ENCODE results near the gene ROCK2. TPM values are rescaled to one million over a fixed set of nuclear protein-coding genes. Genes with fewer than 3 reads are reported as not detected.

The ROCK2 gene
- total RNA-seq, 1 experiment from 2014 or later, result 64.4 TPM

GRCh38 chr2:11346023-11346482 lies 1.6 kb upstream of the ROCK2 start:
- Mint-ChIP-seq H3K4me3 (ENCODE audit: unreplicated experiment) (no peak overlapping the region), H3K27ac (ENCODE audit: unreplicated experiment) (peak overlapping the region; percentile 99)
- intact Hi-C loops (cut with micrococcal nuclease; ENCODE audit: unreplicated experiment), result loop anchor here (10.0 kb wide), 1 partner anchor 191 kb away; the partner anchor contains the start of gene SLC66A3

GRCh38 chr2:11344956-11345677 lies 681 bp upstream of the ROCK2 start:
- Histone ChIP-seq H3K36me3 (ENCODE audit: control insufficient read depth, insufficient read depth, low read length) (no peaks in the 10 kb centered on the region), H3K4me1 (peaks cover 22% of the 10 kb centered on the region), H3K4me3 (ENCODE audit: low read depth, low read length) (peak overlapping the region; percentile 82), H3K9me3 (no peaks in the 10 kb centered on the region), H3K27me3 (replicated peaks; ENCODE audit: control insufficient read depth, insufficient read depth, low read length) (no peaks in the 10 kb centered on the region)
- DNase-seq, result peak; percentile 72 to 82
- BruUV-seq (replicated peaks), result TSS peak; percentile 86
- ChIA-PET POLR2A (interaction anchor here (0.6 to 2.2 kb wide), 11 partner anchors 10 to 86 kb away, joined by 3 to 12 read pairs (median 3); no protein-coding TSS in a partner anchor), CTCF (interaction anchor here (0.8 to 2.3 kb wide), 7 partner anchors 10 to 190 kb away, joined by 3 to 10 read pairs (median 6); partner anchors contain the start of gene SLC66A3)
- H3K27ac Mint-ChIP-seq (ENCODE audit: unreplicated experiment), result peak overlapping the region; percentile 99
- peak overlapping the region; percentile 90 for H3K4me3 Mint-ChIP-seq (ENCODE audit: unreplicated experiment)
- H3K27me3 Mint-ChIP-seq (ENCODE audit: insufficient read depth, unreplicated experiment), result no peaks in the 10 kb centered on the region
- H3K36me3 Mint-ChIP-seq (ENCODE audit: insufficient read depth, unreplicated experiment), result peaks cover 12% of the 10 kb centered on the region
- H3K9me3 Mint-ChIP-seq (ENCODE audit: unreplicated experiment), result no peaks in the 10 kb centered on the region
- intact Hi-C loops (cut with micrococcal nuclease; ENCODE audit: unreplicated experiment), result loop anchor here (1.0 to 10.0 kb wide), 5 partner anchors 12 to 190 kb away; partner anchors contain the start of gene SLC66A3
- no peak for TF ChIP-seq CTCF (IDR thresholded peaks at IDR 0.05; ENCODE audit: insufficient read depth in 1 of 2, low read depth in 1 of 2, low read length in 1 of 2, severe bottlenecking in 1 of 2, unreplicated experiment in 1 of 2)
- no peaks in the 10 kb centered on the region for H3K4me1 Mint-ChIP-seq (ENCODE audit: low read depth, unreplicated experiment)

More at GRCh38 chr2:11346023-11346482, 1.6 kb upstream of the ROCK2 start:
- no peak for DNase-seq
- peaks cover 12% of the 10 kb centered on the region for H3K36me3 Mint-ChIP-seq (ENCODE audit: insufficient read depth, unreplicated experiment)
- Histone ChIP-seq H3K36me3 (ENCODE audit: control insufficient read depth, insufficient read depth, low read length) (no peaks in the 10 kb centered on the region), H3K4me3 (ENCODE audit: low read depth, low read length) (no peak overlapping the region; the same call in 1 of the 2 replicates), H3K27me3 (replicated peaks; ENCODE audit: control insufficient read depth, insufficient read depth, low read length) (no peaks in the 10 kb centered on the region), H3K4me1 (peaks cover 14% of the 10 kb centered on the region), H3K9me3 (no peaks in the 10 kb centered on the region)
- ChIA-PET POLR2A (interaction anchor here (1.1 to 1.3 kb wide), 2 partner anchors 12 to 46 kb away, joined by 3 to 12 read pairs; no protein-coding TSS in a partner anchor), CTCF (interaction anchor here (0.5 to 2.3 kb wide), 4 partner anchors 9 to 130 kb away, joined by 3 to 10 read pairs (median 8); no protein-coding TSS in a partner anchor)
- H3K27me3 Mint-ChIP-seq (ENCODE audit: insufficient read depth, unreplicated experiment), result no peaks in the 10 kb centered on the region
- no peaks in the 10 kb centered on the region for H3K9me3 Mint-ChIP-seq (ENCODE audit: unreplicated experiment)
- no TSS peak for BruUV-seq (replicated peaks)
- H3K4me1 Mint-ChIP-seq (ENCODE audit: low read depth, unreplicated experiment), result no peaks in the 10 kb centered on the region
- no peak for TF ChIP-seq CTCF (IDR thresholded peaks at IDR 0.05; ENCODE audit: insufficient read depth in 1 of 2, low read depth in 1 of 2, low read length in 1 of 2, severe bottlenecking in 1 of 2, unreplicated experiment in 1 of 2)

DNA sequence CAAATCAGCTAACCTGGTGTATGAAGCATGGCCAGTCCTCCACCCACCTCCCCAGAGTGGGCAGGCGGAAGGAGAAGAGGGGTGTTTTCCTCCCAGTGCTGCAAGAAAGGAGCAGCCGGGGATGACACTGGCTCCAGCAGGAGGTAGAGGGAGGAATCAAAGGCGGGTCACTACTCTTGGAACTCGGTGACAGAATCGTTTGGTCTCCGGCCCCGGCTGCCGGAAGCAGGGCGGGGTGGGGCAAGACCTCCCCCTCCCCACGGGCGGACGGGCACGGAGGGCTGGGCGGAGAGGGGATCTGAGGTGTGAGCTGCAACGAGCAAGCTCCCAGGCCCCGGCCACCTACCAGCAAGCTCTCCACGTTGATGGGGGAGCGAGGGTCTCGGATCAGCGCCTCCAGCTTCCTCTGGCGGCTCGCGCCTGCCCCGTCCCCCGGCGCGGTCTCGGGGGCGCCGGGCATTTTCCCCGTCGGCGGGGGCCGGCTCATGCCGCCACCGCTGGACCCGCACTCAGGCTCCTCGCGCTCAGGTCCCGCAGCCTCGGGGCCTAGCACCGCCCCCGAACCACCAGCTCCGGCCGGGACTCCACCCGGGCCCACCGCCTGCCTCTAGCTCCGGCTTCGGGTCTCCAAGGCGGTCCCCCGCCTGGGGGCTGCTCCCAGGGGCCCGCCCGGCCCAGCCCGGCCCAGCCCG lies 640 bp downstream of the ROCK2 start:
- Mint-ChIP-seq H3K4me3 (ENCODE audit: unreplicated experiment) (peak overlapping the region; percentile 97), H3K9me3 (ENCODE audit: unreplicated experiment) (no peaks in the 10 kb centered on the region), H3K27ac (ENCODE audit: unreplicated experiment) (peak overlapping the region; percentile 87), H3K36me3 (ENCODE audit: insufficient read depth, unreplicated experiment) (peaks cover 12% of the 10 kb centered on the region), H3K27me3 (ENCODE audit: insufficient read depth, unreplicated experiment) (no peaks in the 10 kb centered on the region), H3K4me1 (ENCODE audit: low read depth, unreplicated experiment) (peaks cover 10% of the 10 kb centered on the region)
- Histone ChIP-seq H3K4me1 (peaks cover 25% of the 10 kb centered on the region), H3K36me3 (ENCODE audit: control insufficient read depth, insufficient read depth, low read length) (no peaks in the 10 kb centered on the region), H3K27me3 (replicated peaks; ENCODE audit: control insufficient read depth, insufficient read depth, low read length) (no peaks in the 10 kb centered on the region), H3K4me3 (ENCODE audit: low read depth, low read length) (peak overlapping the region; percentile 82), H3K9me3 (no peaks in the 10 kb centered on the region)
- ChIA-PET POLR2A (interaction anchor here (0.8 to 2.2 kb wide), 5 partner anchors 11 to 48 kb away, joined by 3 to 9 read pairs (median 4); no protein-coding TSS in a partner anchor), CTCF (interaction anchor here (0.8 to 1.4 kb wide), 3 partner anchors 68 to 188 kb away, joined by 3 to 6 read pairs (median 5); partner anchors contain the start of gene SLC66A3)
- TF ChIP-seq CTCF (IDR thresholded peaks at IDR 0.05; ENCODE audit: insufficient read depth in 1 of 2, low read depth in 1 of 2, low read length in 1 of 2, severe bottlenecking in 1 of 2, unreplicated experiment in 1 of 2), result no peak
- no TSS peak for BruUV-seq (replicated peaks)
- intact Hi-C loops (cut with micrococcal nuclease; ENCODE audit: unreplicated experiment), result loop anchor here (2.0 to 10.0 kb wide), 4 partner anchors 27 to 189 kb away; partner anchors contain the start of gene SLC66A3
- peak; percentile 72 to 76 for DNase-seq
